OCI-LY1 (cell line): Measurements from ENCODE around the gene DCDC2.

Experiments used
- H2AFZ ChIP-seq: fragments of 200-600 bp; sonication (generic), shearing (Covaris generic); 2 replicates; pipeline ENCODE4 v1.6.0; 2014; ENCODE audit warnings: antibody characterized with exemption, mild to moderate bottlenecking, low read length
- H3F3A ChIP-seq: fragments of 200-600 bp; sonication (generic), shearing (Covaris generic); 2 replicates; pipeline ENCODE4 v1.6.0; 2014; ENCODE audit warnings: mild to moderate bottlenecking, antibody characterized with exemption, low read length, moderate library complexity; ENCODE audit not compliant: insufficient read depth
- H3K27ac ChIP-seq: fragments of 200-600 bp; sonication (generic); 2 replicates; pipeline ENCODE4 v1.5.1; 2014; ENCODE audit warnings: low read length, mixed run types, mild to moderate bottlenecking, low read depth; ENCODE audit not compliant: poor library complexity, severe bottlenecking
- H3K27me3 ChIP-seq: fragments of 200-600 bp; sonication (generic); 2 replicates; pipeline ENCODE4 v1.6.0; 2014; ENCODE audit warnings: antibody characterized with exemption, mild to moderate bottlenecking, low read length, moderate library complexity; ENCODE audit not compliant: insufficient read depth
- H3K36me3 ChIP-seq: fragments of 200-600 bp; sonication (generic); 2 replicates; pipeline ENCODE4 v1.6.1; 2014; ENCODE audit warnings: mild to moderate bottlenecking, antibody characterized with exemption, low read length, moderate library complexity, mixed read lengths; ENCODE audit not compliant: insufficient read depth
- H3K4me1 ChIP-seq: fragments of 200-600 bp; sonication (generic); 2 replicates; pipeline ENCODE4 v1.5.1; 2014; ENCODE audit warnings: mild to moderate bottlenecking, low read length, moderate library complexity; ENCODE audit not compliant: insufficient read depth, severe bottlenecking
- H3K4me2 ChIP-seq: fragments of 200-600 bp; sonication (generic), shearing (Covaris generic); 2 replicates; pipeline ENCODE4 v1.6.1; 2014; ENCODE audit warnings: low read length
- H3K4me3 ChIP-seq: fragments of 200-600 bp; sonication (generic); 2 replicates; pipeline ENCODE4 v1.5.1; 2014; ENCODE audit warnings: low read length, low read depth, mild to moderate bottlenecking, mixed read lengths; ENCODE audit not compliant: poor library complexity, severe bottlenecking
- H3K79me2 ChIP-seq: fragments of 200-600 bp; shearing (Covaris generic); 2 replicates; pipeline ENCODE4 v1.6.1; 2016; ENCODE audit warnings: mixed run types, low read length, mixed read lengths; ENCODE audit not compliant: insufficient read depth
- H3K9ac ChIP-seq: fragments of 200-600 bp; sonication (generic), shearing (Covaris generic); 2 replicates; pipeline ENCODE4 v1.6.1; 2014; ENCODE audit warnings: mild to moderate bottlenecking, low read length, mixed read lengths
- H3K9me2 ChIP-seq: fragments of 200-600 bp; sonication (generic), shearing (Covaris generic); 2 replicates; pipeline ENCODE4 v1.6.1; 2014; ENCODE audit warnings: low read depth, mild to moderate bottlenecking, low read length, mixed read lengths
- H3K9me3 ChIP-seq: fragments of 200-600 bp; shearing (Covaris generic); 2 replicates; pipeline ENCODE4 v1.6.1; 2014; ENCODE audit warnings: low read length, mixed read lengths
- H4K20me1 ChIP-seq: fragments of 200-600 bp; sonication (generic), shearing (Covaris generic); 2 replicates; pipeline ENCODE4 v1.6.0; 2016; ENCODE audit warnings: mild to moderate bottlenecking, low read length; ENCODE audit not compliant: insufficient read depth
- EZH2 ChIP-seq: fragments of 200-600 bp; sonication (generic), shearing (Covaris generic); IDR thresholded peaks from 2 replicates; pipeline ENCODE4 v1.8.0; 2017; ENCODE audit warnings: borderline replicate concordance, mixed run types, mild to moderate bottlenecking, antibody characterized with exemption, low read length, moderate library complexity, mixed read lengths
- TF ChIP-seq, protein P1 (sequence below): fragments of 200-600 bp; sonication (generic), shearing (Covaris generic); IDR thresholded peaks from 2 replicates; pipeline ENCODE4 v1.5.1; 2017; ENCODE audit warnings: mild to moderate bottlenecking, antibody characterized with exemption, low read length, moderate library complexity, mixed read lengths

The DCDC2 gene

DNA sequence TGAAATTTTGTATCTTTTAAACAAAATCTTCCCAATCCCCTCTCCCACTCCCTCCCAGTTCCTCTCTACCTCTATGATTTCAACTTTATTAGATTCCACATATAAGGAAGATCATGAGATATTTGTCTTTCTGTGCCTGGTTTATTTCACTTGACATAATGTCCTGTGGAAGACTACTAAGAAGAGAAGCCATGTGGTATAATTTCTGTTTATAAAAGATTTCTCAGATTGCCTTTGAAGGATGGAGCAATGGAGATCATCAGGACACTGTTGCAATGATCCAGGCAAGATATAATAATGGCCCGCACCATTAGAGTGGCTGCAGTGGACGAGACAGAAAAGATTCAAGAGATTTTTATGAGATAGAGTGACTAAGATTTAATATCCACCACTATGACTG, 218.8 kb downstream of the DCDC2 start:
- H3K4me3 ChIP-seq, result no peak overlapping the region
- H3K27ac ChIP-seq, result no peak overlapping the region
- H3K4me2 ChIP-seq, result no peak overlapping the region
- H3K9me3 ChIP-seq, result no peaks in the 10 kb centered on the region
- no peaks in the 10 kb centered on the region for H3K79me2 ChIP-seq
- no peaks in the 10 kb centered on the region for H3K4me1 ChIP-seq
- H3K36me3 ChIP-seq, result no peaks in the 10 kb centered on the region
- H4K20me1 ChIP-seq, result no peaks in the 10 kb centered on the region
- H3K9ac ChIP-seq, result no peak overlapping the region
- no peaks in the 10 kb centered on the region for H3K27me3 ChIP-seq
- no peak for TF ChIP-seq EZH2
- TF ChIP-seq, protein P1, sequence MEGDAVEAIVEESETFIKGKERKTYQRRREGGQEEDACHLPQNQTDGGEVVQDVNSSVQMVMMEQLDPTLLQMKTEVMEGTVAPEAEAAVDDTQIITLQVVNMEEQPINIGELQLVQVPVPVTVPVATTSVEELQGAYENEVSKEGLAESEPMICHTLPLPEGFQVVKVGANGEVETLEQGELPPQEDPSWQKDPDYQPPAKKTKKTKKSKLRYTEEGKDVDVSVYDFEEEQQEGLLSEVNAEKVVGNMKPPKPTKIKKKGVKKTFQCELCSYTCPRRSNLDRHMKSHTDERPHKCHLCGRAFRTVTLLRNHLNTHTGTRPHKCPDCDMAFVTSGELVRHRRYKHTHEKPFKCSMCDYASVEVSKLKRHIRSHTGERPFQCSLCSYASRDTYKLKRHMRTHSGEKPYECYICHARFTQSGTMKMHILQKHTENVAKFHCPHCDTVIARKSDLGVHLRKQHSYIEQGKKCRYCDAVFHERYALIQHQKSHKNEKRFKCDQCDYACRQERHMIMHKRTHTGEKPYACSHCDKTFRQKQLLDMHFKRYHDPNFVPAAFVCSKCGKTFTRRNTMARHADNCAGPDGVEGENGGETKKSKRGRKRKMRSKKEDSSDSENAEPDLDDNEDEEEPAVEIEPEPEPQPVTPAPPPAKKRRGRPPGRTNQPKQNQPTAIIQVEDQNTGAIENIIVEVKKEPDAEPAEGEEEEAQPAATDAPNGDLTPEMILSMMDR, result no peak
- no peaks in the 10 kb centered on the region for H3F3A ChIP-seq
- H2AFZ ChIP-seq, result no peak overlapping the region
- no peaks in the 10 kb centered on the region for H3K9me2 ChIP-seq

DNA sequence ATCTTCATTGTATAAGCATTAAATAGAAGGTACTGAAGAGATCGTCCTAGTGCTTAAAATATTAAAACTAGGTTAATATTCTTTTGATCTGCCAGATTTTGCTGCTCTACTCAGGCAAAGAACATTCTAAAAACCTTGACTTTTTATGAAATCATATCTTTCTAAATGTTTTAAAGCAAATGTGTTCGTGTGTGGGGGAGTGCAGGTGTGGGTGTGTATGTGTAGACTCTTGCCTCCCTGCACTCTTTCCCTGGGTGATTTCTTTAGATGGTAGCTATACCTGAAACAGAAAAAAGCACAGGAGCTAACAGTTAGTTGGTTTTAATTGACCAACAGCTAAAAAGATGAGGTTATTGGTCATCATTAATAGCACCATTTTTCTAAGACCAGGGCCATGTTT, 226.1 kb downstream of the DCDC2 start:
- H3K4me1 ChIP-seq, result no peaks in the 10 kb centered on the region
- no peaks in the 10 kb centered on the region for H3K9me2 ChIP-seq
- TF ChIP-seq, protein P1, result no peak
- no peak for TF ChIP-seq EZH2
- H3K36me3 ChIP-seq, result no peaks in the 10 kb centered on the region
- no peaks in the 10 kb centered on the region for H3F3A ChIP-seq
- no peaks in the 10 kb centered on the region for H3K79me2 ChIP-seq
- no peak overlapping the region for H2AFZ ChIP-seq
- H3K9ac ChIP-seq, result no peak overlapping the region
- H3K27ac ChIP-seq, result no peak overlapping the region
- no peak overlapping the region for H3K4me3 ChIP-seq
- H3K9me3 ChIP-seq, result no peaks in the 10 kb centered on the region
- H4K20me1 ChIP-seq, result no peaks in the 10 kb centered on the region
- no peak overlapping the region for H3K4me2 ChIP-seq
- no peaks in the 10 kb centered on the region for H3K27me3 ChIP-seq

DNA sequence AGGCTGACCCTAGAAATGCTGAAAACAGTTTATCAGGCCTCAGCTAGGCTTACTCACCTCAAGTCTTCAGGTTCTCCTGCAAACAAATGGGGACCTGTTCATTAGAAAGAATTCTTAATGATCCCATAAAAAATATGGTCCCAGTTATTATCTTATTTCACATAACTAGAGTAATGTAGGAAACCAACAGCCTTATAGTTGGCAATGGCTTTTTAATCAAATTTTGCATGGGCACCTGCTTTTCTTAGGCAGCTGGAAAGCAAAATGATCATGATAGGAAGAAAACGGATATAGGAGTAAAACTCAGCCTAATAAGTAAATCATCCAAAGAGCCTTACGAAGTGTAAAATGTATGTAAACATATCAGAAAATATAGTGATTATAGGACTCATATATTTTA, 230.5 kb downstream of the DCDC2 start:
- no peak for TF ChIP-seq EZH2
- TF ChIP-seq, protein P1, result no peak
- Histone ChIP-seq H2AFZ (no peak overlapping the region), H3K9me2 (no peaks in the 10 kb centered on the region), H3K36me3 (no peaks in the 10 kb centered on the region), H3K79me2 (no peaks in the 10 kb centered on the region), H3K4me1 (no peaks in the 10 kb centered on the region), H3K4me2 (no peak overlapping the region), H3K27ac (no peak overlapping the region), H3F3A (no peaks in the 10 kb centered on the region), H3K27me3 (no peaks in the 10 kb centered on the region), H3K4me3 (no peak overlapping the region), H3K9me3 (no peaks in the 10 kb centered on the region), H4K20me1 (no peaks in the 10 kb centered on the region), H3K9ac (no peak overlapping the region)
